Measurements from ENCODE around the gene KRT33B.

GRCh38 chr17:41366070-41366469, 3.5 kb downstream of the KRT33B start:
- TF ChIP-seq SPI1 (IDR thresholded peaks at IDR 0.05; ENCODE audit: low read depth, low read length), result no peak
- TF ChIP-seq TAF1 (IDR thresholded peaks at IDR 0.05; ENCODE audit: low read depth, low read length), result no peak
- no peak for TF ChIP-seq POLR2A (IDR thresholded peaks at IDR 0.05; ENCODE audit: low read depth, low read length)
- TF ChIP-seq POLR2AphosphoS5 (IDR thresholded peaks at IDR 0.05; ENCODE audit: low read depth, low read length), result no peak
